Thyroid gland (tissue), 4 donors: ENCODE data around the gene EIF6. TPM values are rescaled to one million over a fixed set of nuclear protein-coding genes. Genes with fewer than 3 reads are reported as not detected.
"Not testable (repeated sequence)": the region's sequence is repeated elsewhere in the genome, so short reads cannot be mapped to it uniquely, and the experiment has no call there.

Experiments used
- DNase-seq, 2 donors: peaks; one replicate each; pipeline ENCODE4 v3.0.0-alpha.2; 2019
- H3K27ac ChIP-seq, 3 donors: fragments of 200-600 bp; sonication (generic); 1 replicate in 2 of 3; 2 replicates in 1 of 3; pipeline ENCODE4 v1.5.1; 2016 to 2019; ENCODE audit warnings: mild to moderate bottlenecking in 1 of 3, moderate library complexity in 1 of 3
- H3K27me3 ChIP-seq: fragments of 200-600 bp; sonication (generic); one replicate; pipeline ENCODE4 v1.5.1; 2019
- H3K36me3 ChIP-seq, 2 donors: fragments of 200-600 bp; sonication (generic); one replicate each; pipeline ENCODE4 v1.5.1; 2016 to 2019
- H3K4me1 ChIP-seq, 2 donors: fragments of 200-600 bp; sonication (generic); one replicate each; pipeline ENCODE4 v1.5.1; 2017 to 2019
- H3K4me3 ChIP-seq, 3 donors: fragments of 200-600 bp; sonication (generic); replicated peaks in 1 of 3; 1 replicate in 2 of 3; 2 replicates in 1 of 3; pipeline ENCODE4 v1.5.1; 2016; ENCODE audit warnings: mild to moderate bottlenecking in 1 of 3
- H3K9me3 ChIP-seq: fragments of 200-600 bp; sonication (generic); one replicate; pipeline ENCODE4 v1.5.1; 2017
- POLR2A ChIP-seq, 2 donors: fragments of 450-650 bp; IDR thresholded peaks; one replicate each; pipeline ENCODE4 v1.6.1; 2017; ENCODE audit warnings: antibody characterized with exemption in 2 of 2, mild to moderate bottlenecking in 2 of 2, moderate library complexity in 1 of 2
- WGBS, 2 donors: methylation state at CpG; one replicate each; pipeline ENCODE4 v1.1.5; 2017; 5-methylcytosine and 5-hydroxymethylcytosine counted together
- intact Hi-C: fragments of 100-400 bp; cut with DNase I; formaldehyde crosslinking; loops from one replicate; pipeline ENCODE4 v1.15.1; 2023
- total RNA-seq, 4 donors: library from RNA; depleted of rRNA; stranded (reverse); fragments of >200 nt; gene quantifications; one replicate each; pipeline ENCODE4 v1.2.3, GENCODE V29; 2016
- TF ChIP-seq, protein P1 (sequence below), 6 experiments: fragments of 200-600 bp in 3 of 6; fragments of 450-650 bp in 3 of 6; sonication (generic) in 3 of 6; IDR thresholded peaks; one replicate each; pipeline ENCODE4 v1.5.1; 2016 to 2019; ENCODE audit warnings: antibody characterized with exemption in 6 of 6, mild to moderate bottlenecking in 2 of 6, inconsistent platforms in 1 of 6, moderate library complexity in 1 of 6

Gene EIF6
- total RNA-seq, 4 donors from 2014 or later, result 30.3 to 94.2 (median 65.7) TPM

DNA sequence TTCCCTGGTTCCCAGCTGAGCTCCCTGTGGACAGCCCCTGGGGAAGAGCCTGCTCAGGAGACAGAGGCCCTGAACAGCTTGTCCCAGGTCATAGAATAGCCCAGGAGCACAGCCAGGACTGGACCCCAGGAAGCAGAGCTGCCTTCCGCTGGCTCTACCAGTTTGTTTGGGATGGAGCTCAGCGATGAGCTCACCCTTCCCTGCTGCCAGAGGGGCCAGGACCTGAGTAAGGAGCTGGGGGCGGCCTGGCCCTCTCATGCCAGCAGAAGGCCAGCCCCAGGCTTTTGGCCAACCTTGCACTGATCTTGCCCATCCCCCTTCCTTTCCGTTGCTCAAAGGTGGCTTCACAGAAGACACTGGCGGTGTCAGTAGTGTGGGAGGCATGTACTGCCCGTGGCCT, 24.1 kb downstream of the EIF6 start:
- H3K27ac ChIP-seq, result no peak overlapping the region
- intact Hi-C loops, result no loop called here

DNA sequence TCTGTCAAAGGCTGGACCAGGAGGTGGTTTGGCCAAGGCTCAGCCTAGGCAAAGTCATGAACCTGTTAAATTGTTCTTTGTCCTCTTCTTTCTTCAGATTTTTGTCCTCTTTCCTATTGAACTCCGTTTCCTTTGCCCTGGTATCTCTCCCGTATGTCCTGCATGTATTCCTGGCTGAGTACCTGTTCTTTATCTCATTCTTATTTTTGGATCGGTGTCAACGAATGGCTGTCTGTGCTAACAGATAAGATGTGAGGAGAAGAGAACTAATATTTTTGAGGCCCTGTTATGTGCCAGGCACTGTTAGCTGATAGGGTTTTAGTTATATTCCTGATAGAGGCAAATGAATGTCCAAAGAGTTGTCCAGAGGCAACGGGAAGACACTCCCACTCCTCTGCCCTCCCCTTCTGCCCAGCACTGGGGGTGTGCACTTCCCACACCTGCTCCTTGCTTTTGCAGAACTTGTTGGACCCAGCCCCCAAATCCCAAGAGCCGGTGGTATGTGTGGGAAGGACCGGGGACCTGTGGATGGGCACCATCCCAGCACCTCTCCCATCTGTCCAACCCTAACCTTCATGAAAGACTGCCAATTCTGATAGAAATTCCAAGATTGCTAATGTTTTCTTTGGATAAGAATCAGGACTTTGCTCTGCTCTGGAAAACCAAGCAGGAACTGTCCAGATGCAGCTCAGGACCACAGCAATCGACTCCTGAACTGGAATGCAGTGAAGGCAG, 27.2 kb downstream of the EIF6 start:
- H3K4me1 ChIP-seq, result peaks cover 7 to 9% of the 10 kb centered on the region in 2 donors
- H3K27me3 ChIP-seq, result no peaks in the 10 kb centered on the region
- H3K27ac ChIP-seq, result peak overlapping the region in 1 of 3 donors; percentile 33
- WGBS, 2 donors, result 68 to 76% methylated on average over 8 of the region's 8 CpGs
- intact Hi-C loops, result no loop called here
- H3K36me3 ChIP-seq, result no peaks in the 10 kb centered on the region
- H3K9me3 ChIP-seq, result no peaks in the 10 kb centered on the region
- H3K4me3 ChIP-seq, result no peak overlapping the region
- no peak for TF ChIP-seq POLR2A (IDR thresholded peaks at IDR 0.05)
- TF ChIP-seq, protein P1, sequence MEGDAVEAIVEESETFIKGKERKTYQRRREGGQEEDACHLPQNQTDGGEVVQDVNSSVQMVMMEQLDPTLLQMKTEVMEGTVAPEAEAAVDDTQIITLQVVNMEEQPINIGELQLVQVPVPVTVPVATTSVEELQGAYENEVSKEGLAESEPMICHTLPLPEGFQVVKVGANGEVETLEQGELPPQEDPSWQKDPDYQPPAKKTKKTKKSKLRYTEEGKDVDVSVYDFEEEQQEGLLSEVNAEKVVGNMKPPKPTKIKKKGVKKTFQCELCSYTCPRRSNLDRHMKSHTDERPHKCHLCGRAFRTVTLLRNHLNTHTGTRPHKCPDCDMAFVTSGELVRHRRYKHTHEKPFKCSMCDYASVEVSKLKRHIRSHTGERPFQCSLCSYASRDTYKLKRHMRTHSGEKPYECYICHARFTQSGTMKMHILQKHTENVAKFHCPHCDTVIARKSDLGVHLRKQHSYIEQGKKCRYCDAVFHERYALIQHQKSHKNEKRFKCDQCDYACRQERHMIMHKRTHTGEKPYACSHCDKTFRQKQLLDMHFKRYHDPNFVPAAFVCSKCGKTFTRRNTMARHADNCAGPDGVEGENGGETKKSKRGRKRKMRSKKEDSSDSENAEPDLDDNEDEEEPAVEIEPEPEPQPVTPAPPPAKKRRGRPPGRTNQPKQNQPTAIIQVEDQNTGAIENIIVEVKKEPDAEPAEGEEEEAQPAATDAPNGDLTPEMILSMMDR (IDR thresholded peaks at IDR 0.05), result no peak
- no peak for DNase-seq

More for the DNA sequence above, 24.1 kb downstream of the EIF6 start:
- Histone ChIP-seq H3K9me3 (no peaks in the 10 kb centered on the region), H3K36me3 (no peaks in the 10 kb centered on the region), H3K27me3 (no peaks in the 10 kb centered on the region), H3K4me1 (peaks cover 21 to 22% of the 10 kb centered on the region in 2 donors), H3K4me3 (no peak overlapping the region)
- DNase-seq, result no peak
- no peak for TF ChIP-seq POLR2A (IDR thresholded peaks at IDR 0.05)
- TF ChIP-seq, protein P1 (IDR thresholded peaks at IDR 0.05), result no peak
- WGBS, 2 donors, result 72 to 91% methylated on average over 4 to 6 of the region's 6 CpGs

- no peak for DNase-seq
- no peaks in the 10 kb centered on the region for H3K27me3 ChIP-seq
- WGBS, 2 donors, result 90 to 92% methylated on average over 12 of the region's 12 CpGs
- no peaks in the 10 kb centered on the region for H3K9me3 ChIP-seq
- no peaks in the 10 kb centered on the region for H3K36me3 ChIP-seq
- no peak overlapping the region for H3K27ac ChIP-seq
- no peak for TF ChIP-seq POLR2A (IDR thresholded peaks at IDR 0.05)
- TF ChIP-seq, protein P1 (IDR thresholded peaks at IDR 0.05), result no peak
- no peak overlapping the region for H3K4me3 ChIP-seq
- H3K4me1 ChIP-seq, result peaks cover 16 to 18% of the 10 kb centered on the region in 2 donors
- intact Hi-C loops, result no loop called here
These were observed 30.0 kb downstream of the EIF6 start for GRCh38 chr20:35254448-35254999.

DNA sequence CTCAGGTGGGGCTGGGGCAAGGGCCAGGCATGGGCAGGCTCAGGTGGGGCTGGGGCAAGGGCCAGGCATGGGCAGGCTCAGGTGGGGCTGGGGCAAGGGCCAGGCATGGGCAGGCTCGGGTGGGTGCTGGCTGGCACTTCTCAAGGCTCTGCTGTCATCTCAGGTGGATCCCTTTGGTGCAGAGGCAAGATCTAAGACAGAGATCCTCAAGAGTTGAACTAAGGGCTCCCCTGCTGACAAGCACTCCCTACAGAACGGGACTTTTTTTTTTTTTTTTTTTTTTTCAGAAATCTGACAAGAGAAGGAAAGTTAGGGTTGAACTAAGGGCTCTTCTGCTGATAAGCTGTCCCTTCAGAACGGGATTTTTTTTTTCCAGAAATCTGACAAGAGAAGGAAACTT, 31.6 kb downstream of the EIF6 start:
- 52 to 73% methylated on average over 3 of the region's 3 CpGs for WGBS, 2 donors
- Histone ChIP-seq H3K36me3 (no peaks in the 10 kb centered on the region), H3K9me3 (no peaks in the 10 kb centered on the region), H3K27me3 (no peaks in the 10 kb centered on the region), H3K27ac (no peak overlapping the region), H3K4me1 (peaks cover 16 to 18% of the 10 kb centered on the region in 2 donors), H3K4me3 (no peak overlapping the region)
- intact Hi-C loops, result no loop called here
- no peak for DNase-seq
- no peak for TF ChIP-seq POLR2A (IDR thresholded peaks at IDR 0.05)
- TF ChIP-seq, protein P1 (IDR thresholded peaks at IDR 0.05), result no peak

DNA sequence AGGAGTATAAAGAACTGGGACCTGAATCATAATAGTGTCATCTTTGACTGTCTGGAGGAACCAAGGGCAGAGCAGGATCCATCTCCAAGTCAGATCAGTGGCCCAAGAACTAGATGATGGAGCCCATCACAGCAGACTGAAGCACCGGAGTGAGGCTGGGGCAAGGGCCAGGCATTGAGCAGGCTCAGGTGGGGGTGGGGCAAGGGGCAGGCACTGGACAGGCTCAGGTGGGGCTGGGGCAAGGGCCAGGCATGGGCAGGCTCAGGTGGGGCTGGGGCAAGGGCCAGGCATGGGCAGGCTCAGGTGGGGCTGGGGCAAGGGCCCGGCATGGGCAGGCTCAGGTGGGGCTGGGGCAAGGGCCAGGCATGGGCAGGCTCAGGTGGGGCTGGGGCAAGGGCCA, 32.0 kb downstream of the EIF6 start:
- H3K9me3 ChIP-seq, H3K27me3 ChIP-seq, intact Hi-C loops, DNase-seq, H3K4me3 ChIP-seq, H3K36me3 ChIP-seq: not testable (repeated sequence)
- 100% methylated on average over 1 of the region's 2 CpGs; no CpG with 5 or more reads in 1 of the 2 donors for WGBS, 2 donors
- H3K4me1 ChIP-seq, result peaks cover 12 to 16% of the 10 kb centered on the region in 2 donors
- peak overlapping the region in 2 of 3 donors; percentile 49 to 68 for H3K27ac ChIP-seq
